GM21526 (cell line): ENCODE measurements around the gene KRTAP10-5.
"Not testable (repeated sequence)": the region's sequence is repeated elsewhere in the genome, so short reads cannot be mapped to it uniquely, and the experiment has no call there.

ENCODE experiments used
- ATAC-seq: cut with Tn5 transposase; IDR thresholded peaks from one replicate; pipeline ENCODE4 v1.9.1; 2021; ENCODE audit warnings: moderate library complexity; ENCODE audit not compliant: unreplicated experiment, low FRiP score

The KRTAP10-5 gene

DNA sequence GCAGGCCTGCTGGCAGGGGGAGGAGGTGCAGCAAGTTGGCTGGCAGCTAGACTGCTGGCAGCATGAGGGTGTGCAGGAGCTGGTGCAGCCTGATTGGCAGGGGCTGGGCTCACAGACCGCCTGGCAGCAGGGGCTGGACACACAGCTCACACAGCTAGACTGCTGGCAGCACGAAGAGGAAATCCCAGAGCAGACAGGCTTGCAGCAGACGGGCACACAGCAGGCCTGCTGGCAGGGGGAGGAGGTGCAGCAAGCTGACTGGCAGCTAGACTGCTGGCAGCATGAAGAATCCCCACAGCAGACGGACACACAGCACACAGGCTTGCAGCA, 11.4 kb upstream of the KRTAP10-5 start:
- not testable (repeated sequence) for ATAC-seq

GRCh38 chr21:44590897-44591800, 10.7 kb upstream of the KRTAP10-5 start:
- not testable (repeated sequence) for ATAC-seq

DNA sequence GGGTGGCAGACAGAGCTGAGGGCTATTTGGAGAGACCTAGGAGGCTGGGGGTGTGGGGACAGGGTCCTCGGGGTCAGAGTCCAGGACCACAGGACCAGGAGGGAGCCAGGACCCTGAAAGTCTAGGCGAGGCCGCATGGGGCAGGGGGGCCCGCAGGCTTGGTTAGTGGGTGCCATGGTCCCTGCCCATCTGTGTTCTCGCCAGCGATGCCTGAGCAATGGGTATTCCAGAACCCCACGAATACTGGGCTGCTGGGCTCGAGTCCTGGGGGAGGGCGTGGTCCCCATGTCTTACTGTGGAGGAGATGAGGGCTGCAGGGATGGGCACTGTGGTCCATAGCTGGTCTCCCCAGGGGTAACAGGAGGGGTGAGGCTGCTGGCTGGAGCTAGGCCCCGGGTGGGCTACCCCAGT, 9.9 kb upstream of the KRTAP10-5 start:
- no peak for ATAC-seq

- ATAC-seq: no peak
These were observed 9.3 kb upstream of the KRTAP10-5 start for GRCh38 chr21:44589586-44590305.

GRCh38 chr21:44589094-44589493, 8.7 kb upstream of the KRTAP10-5 start:
- ATAC-seq: no peak

- no peak for ATAC-seq
These were observed 5.5 kb upstream of the KRTAP10-5 start for GRCh38 chr21:44585892-44586291.

- ATAC-seq: no peak
These were observed 3.4 kb upstream of the KRTAP10-5 start for GRCh38 chr21:44583800-44584147.

GRCh38 chr21:44583089-44583799, 2.8 kb upstream of the KRTAP10-5 start:
- no peak for ATAC-seq

DNA sequence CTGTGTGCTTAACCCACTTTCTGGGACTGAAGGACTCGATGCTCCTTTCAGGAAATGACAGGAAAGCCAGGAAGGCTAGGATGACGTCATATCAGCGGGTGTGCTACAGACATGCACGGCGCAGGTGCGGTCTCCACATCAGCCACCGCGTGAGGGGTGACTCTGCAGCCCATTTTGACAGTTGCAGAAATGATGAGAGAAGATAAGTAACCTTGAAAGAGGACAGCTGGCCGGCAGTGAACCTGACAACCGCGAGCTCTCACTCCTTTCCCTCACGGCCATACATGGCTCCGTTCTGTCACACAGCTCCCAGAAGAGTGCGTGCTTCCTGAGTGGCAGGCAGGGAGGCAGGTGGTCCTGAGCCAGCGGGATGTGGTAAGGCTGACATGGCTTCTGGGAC, 1.7 kb upstream of the KRTAP10-5 start:
- ATAC-seq: no peak

DNA sequence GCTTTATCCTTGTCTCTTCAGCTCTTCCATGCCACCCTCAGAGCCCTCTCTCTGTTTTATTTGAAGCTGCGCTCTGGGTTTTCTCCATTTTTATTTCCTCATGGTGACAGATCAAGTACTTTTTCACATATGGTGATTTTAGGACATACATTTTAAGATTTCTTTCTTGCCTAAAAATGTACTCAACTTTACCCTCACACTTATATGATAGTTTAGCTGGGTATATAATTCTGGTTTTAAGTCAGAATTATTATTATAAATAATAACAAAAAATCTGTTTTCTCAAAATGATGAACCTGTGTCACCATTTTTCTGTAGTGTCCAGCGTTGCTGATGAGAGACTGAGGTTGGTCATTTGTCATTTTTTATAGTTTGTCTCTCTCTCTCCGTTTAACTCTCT, 754 bp upstream of the KRTAP10-5 start:
- no peak for ATAC-seq

DNA sequence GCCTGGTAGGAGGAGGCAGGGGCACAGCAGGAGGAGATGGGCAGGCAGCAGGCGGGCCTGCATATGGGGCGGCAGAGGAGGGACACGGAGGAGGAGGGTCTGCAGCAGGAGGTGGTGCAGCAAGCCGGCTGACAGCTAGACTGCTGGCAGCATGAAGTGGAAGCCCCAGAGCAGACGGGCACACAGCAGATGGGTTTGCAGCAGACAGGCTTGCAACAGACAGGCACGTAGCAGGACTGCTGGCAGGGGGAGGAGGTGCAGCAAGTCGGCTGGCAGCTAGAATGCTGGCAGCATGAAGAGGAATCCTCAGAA, 615 bp downstream of the KRTAP10-5 start:
- ATAC-seq: no peak

DNA sequence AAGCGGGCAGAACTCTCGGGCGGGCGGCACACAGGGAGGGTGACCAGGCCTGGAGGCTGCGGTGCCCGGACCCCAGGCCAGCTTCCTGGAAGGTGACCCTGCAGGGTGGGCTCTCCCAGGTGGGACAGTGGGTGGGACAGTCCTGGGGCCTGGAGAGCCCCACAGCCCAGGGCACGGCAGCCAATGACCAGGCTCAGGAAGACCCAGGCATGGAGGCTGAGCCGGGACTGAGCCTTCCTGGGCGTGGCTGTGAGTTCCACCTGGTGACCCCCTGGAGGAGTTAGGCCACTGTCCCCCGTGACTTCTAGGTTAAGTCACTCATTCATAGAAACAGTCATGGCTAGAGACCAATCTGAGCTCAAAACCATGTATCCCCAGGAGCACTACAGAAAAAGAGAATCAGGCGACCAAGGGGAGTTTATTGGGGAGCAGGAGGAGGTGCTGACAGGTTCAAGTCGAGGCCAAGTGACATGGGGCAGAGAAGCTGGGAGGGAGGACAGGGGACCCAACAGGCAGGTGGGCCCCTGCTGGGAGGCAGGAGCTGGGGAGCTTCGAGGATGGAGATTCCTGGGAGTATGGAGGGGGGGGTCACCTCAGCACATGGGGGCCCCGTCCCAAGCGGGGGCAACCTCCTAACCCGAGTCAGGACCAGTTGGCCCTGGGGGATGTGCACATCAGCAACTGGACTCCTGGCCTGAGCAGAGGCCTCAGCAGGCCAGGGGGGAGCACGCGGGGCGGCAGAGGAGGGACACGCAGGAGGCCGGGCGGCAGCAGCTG, 1.2 kb downstream of the KRTAP10-5 start:
- ATAC-seq: no peak

GRCh38 chr21:44578371-44579055, 1.9 kb downstream of the KRTAP10-5 start:
- ATAC-seq: no peak

DNA sequence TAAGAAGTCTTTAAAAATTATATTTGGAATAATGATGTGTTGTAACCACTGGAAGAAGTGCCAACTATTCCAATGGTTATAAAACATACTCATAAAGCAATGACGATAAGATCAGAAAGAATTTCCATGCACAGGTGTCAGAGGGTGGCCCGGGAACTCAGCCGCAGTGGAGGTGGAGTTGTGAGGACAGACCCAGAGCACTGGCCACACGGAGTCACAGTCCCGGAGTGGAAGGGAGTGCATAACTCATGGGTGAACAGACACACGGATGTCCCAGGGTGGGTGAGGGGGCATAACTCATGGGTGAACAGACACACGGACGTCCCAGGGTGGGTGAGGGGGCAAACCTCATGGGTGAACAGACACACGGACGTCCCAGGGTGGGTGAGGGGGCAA, 4.4 kb downstream of the KRTAP10-5 start:
- no peak for ATAC-seq

- ATAC-seq: no peak
These were observed 4.9 kb downstream of the KRTAP10-5 start for GRCh38 chr21:44575307-44576024.

- ATAC-seq: no peak
These were observed 5.7 kb downstream of the KRTAP10-5 start for GRCh38 chr21:44574457-44575306.

DNA sequence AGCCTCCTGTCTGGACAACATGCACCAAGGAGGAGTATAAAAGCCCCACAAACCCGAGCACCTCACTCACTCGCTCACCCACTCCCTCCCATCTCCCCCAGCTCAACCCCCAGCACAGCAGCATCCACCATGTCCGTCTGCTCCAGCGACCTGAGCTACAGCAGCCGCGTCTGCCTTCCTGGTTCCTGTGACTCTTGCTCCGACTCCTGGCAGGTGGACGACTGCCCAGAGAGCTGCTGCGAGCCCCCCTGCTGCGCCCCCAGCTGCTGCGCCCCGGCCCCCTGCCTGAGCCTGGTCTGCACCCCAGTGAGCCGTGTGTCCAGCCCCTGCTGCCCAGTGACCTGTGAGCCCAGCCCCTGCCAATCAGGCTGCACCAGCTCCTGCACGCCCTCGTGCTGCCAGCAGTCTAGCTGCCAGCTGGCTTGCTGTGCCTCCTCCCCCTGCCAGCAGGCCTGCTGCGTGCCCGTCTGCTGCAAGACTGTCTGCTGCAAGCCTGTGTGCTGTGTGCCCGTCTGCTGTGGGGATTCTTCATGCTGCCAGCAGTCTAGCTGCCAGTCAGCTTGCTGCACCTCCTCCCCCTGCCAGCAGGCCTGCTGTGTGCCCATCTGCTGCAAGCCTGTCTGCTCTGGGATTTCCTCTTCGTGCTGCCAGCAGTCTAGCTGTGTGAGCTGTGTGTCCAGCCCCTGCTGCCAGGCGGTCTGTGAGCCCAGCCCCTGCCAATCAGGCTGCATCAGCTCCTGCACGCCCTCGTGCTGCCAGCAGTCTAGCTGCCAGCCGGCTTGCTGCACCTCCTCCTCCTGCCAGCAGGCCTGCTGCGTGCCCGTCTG, 6.6 kb downstream of the KRTAP10-5 start, which contains the start of gene KRTAP10-4:
KRTAP10-4 (plus strand) TSS at position 100 of the 827 bp plus-strand sequence; CDS start at position 130, 30 bp downstream.
- not testable (repeated sequence) for ATAC-seq
